GM21528 (cell line): ENCODE data around the gene MEF2D.

Experiments used
- ATAC-seq: cut with Tn5 transposase; IDR thresholded peaks from one replicate; pipeline ENCODE4 v1.9.1; 2021; ENCODE audit warnings: mild to moderate bottlenecking, moderate library complexity; ENCODE audit not compliant: unreplicated experiment, low FRiP score

Gene MEF2D

GRCh38 chr1:156502391-156502893 lies 1.9 kb upstream of the MEF2D start:
- ATAC-seq: no peak

DNA sequence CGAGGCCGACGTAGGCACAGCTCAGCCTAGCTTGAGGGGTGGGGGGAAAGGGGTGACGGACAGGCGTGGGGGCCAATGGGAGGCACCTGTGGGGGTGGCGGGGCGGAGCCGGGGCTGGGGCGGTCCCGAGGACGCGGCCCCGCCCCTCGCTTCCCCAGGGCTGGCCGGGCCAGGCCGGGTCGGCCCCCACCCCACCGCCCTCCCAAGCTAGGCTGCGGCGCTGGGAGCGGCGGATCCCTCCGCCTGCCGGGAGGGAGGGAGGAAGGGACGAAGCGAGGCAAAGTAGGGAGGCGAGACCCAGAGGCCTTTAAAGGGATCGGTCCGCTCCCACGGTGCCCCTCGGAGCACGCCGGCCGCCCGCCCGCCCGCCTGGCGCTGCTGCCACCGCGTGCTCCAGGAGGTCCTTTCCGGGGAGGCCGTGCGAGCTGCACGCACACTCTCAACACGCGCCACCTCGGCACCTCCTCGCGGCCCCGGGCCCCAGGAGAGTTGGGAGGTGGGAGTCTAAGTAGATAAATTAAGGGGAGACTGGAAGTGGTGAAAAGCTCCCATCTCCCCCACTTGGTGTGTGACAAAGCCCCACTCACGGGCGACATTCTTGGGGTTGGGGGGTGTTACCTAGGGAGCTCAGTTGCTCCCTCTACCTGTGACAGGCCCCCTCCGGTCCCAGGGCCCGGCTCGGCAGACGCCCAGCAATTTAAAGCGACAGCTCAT lies 375 bp upstream of the MEF2D start:
- ATAC-seq: peak; percentile 44

DNA sequence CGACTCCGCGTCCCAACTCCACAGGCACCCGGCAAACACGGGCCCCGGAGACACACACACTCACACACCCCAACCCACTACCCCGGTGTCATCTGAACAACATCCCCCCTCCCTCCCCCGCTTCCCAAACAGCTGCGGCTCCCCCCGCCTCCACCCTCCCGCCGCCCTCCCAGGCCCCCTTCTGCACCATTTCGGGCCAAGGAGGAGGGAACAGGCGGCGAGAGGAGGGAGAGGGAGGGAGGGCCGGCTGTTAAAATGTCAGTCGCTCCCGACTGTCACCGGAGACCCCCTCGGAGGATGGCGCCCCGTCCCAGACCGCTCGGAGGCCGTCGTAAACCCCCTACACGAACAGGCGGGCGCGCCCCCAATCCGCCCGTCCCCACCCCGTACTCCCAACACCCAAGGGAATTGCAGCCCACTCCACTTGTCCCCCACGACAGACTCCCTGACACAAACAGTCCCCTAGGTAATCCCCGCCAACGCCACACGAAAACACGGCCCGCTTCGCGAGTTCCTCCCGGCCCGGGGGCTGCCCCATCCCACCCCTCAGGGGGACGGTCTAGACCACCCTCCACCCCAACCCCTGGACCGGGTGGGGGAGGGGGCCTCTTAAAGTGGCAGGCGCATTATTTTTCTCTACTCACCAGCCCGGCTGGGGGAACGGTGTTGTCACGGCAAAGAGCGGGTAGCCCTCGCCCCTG lies 583 bp downstream of the MEF2D start:
- peak; percentile 3 for ATAC-seq

GRCh38 chr1:156499194-156499841 lies 1.3 kb downstream of the MEF2D start:
- ATAC-seq: no peak

- no peak for ATAC-seq
Measured at GRCh38 chr1:156498432-156499193, 2.0 kb downstream of the MEF2D start.

- ATAC-seq: no peak
Measured at GRCh38 chr1:156497743-156498431, 2.7 kb downstream of the MEF2D start.

- no peak for ATAC-seq
Measured at GRCh38 chr1:156497078-156497742, 3.4 kb downstream of the MEF2D start.

DNA sequence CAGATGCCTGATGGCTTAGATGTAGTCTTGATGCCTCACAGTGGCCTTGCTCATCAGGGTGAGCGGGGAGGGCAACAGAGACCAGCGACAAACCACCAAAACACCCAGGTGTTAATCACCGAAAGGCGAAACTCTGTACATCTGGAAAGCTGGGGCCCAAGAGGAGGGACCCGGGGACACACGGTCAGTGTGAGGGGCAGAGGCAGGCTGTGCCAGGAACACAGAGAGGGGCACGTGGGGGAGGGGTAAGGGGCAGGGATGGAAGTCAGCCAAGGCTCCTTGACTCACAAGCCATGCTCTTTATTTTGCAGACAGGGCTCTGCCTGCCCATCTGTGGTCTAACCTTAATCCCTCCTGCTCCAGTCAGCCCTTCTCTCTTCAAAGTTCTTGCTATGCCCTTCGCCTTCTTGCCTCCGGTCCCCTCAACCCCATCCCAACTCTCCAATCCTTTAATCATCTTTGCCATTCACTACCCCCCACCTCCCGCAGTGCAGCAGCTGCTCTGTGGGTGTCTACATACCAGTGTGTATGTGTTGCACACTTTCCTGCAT lies 4.3 kb downstream of the MEF2D start:
- ATAC-seq: no peak

- no peak for ATAC-seq
Measured at GRCh38 chr1:156495401-156496140, 5.0 kb downstream of the MEF2D start.

DNA sequence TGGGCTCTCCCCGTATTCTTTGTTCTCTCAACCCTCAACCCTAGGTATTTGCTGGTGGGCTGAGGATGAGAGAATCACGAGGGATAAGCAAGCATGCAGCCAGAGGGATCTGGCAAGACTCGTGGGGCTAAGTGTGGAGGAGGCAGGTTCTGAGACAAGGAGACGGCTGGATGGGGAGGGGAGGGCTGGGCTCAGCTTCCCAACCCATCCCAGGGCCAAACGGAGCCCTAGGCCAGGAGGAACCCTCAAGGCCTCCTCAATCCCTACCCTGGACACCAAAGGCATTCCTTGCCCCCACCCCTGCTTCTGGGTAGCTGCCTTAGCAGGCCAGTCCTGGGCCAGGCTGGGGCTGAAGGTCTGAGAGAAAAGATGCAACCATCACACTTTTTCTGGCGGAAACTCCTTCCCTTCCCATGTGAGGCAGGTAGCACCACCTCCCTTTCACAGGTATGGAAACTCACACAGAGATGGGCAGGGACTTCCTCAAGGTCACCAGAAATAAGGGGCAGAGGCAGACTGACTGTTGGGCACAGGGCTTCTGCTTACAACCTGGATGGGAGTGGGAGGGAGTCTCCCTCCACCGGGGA lies 6.2 kb downstream of the MEF2D start:
- no peak for ATAC-seq

- no peak for ATAC-seq
Measured at GRCh38 chr1:156493742-156494141, 6.8 kb downstream of the MEF2D start.

DNA sequence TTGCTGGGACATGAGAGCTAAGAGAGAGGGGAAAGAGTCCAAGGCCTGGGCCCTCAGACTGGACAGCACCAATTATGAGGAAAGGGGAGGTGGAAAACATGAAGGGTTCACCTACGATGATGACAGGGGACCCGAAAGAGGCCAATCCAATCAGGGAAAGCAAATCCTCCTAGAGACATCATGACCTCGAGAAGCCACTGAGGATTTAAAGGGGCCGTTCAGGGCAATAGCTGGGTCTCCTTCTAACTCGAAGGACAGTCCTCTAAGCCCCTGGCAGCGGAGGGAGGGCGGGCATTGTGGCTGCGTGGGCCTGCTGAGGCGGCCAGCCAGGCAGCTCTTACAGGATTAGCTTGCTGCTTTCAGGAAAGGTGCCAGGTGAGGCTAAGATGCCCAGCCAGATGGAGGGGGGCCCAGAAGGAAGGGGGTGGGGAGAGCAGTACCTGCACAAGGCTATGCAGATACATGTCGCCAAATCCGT lies 7.4 kb downstream of the MEF2D start:
- ATAC-seq: no peak

GRCh38 chr1:156492591-156493080 lies 7.9 kb downstream of the MEF2D start:
- no peak for ATAC-seq

GRCh38 chr1:156492013-156492590 lies 8.5 kb downstream of the MEF2D start:
- no peak for ATAC-seq

- no peak for ATAC-seq
Measured at GRCh38 chr1:156491151-156491949, 9.2 kb downstream of the MEF2D start.

DNA sequence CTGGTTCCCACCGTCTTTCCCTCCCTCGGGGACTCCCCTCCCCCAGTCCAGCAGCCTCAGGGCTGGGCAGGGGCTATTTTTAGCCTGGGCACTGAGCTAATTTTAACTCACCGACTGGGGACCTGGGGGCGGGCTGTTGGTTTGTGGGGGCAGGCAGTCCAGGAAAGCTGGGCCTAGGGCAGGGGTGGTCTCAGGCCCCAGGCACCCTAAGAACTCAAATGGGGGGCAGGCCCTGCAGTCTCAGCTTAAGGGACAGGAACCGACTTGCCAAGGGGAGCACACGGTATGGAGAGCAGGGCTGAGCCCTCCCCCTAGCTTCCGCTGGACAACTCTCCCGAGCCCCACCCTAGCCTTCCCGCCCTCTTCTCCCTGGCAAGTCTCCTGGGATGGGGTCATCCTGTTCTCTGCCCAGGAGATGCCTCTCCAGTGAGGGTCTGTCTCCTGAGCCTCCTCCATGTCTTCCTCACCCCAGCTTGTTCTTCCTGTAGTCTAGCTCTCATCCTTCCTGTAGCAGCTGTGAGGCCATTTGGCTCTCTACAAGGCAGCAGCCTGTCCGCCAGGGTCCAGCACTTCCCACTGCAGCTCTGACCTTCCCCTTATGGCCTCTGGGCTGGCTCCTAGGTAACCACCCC lies 10.1 kb downstream of the MEF2D start:
- no peak for ATAC-seq
